Esophagus muscularis mucosa (tissue), 3 donors: Measurements from ENCODE around the gene ENOSF1.

Experiments used
- POLR2A ChIP-seq: fragments of 450-650 bp; IDR thresholded peaks from one replicate; pipeline ENCODE4 v1.6.1; 2017; ENCODE audit warnings: antibody characterized with exemption, moderate library complexity, mild to moderate bottlenecking, low read depth
- TF ChIP-seq, protein P1 (sequence below), 3 experiments: fragments of 200-600 bp in 2 of 3; fragments of 450-650 bp in 1 of 3; sonication (generic) in 2 of 3; IDR thresholded peaks; one replicate each; pipeline ENCODE4 v1.5.1; 2017 to 2019; ENCODE audit warnings: antibody characterized with exemption in 3 of 3, mild to moderate bottlenecking in 2 of 3, moderate library complexity in 1 of 3

DNA sequence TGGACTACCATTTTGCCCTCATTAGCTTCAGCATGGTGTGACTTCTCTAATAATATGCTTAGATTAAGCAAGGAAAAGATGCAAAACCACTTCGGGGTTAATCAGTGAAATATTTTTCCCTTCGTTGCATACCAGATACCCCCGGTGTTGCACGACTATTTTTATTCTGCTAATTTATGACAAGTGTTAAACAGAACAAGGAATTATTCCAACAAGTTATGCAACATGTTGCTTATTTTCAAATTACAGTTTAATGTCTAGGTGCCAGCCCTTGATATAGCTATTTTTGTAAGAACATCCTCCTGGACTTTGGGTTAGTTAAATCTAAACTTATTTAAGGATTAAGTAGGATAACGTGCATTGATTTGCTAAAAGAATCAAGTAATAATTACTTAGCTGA, 38.7 kb downstream of the ENOSF1 start:
- no peak for TF ChIP-seq POLR2A
- TF ChIP-seq, protein P1, sequence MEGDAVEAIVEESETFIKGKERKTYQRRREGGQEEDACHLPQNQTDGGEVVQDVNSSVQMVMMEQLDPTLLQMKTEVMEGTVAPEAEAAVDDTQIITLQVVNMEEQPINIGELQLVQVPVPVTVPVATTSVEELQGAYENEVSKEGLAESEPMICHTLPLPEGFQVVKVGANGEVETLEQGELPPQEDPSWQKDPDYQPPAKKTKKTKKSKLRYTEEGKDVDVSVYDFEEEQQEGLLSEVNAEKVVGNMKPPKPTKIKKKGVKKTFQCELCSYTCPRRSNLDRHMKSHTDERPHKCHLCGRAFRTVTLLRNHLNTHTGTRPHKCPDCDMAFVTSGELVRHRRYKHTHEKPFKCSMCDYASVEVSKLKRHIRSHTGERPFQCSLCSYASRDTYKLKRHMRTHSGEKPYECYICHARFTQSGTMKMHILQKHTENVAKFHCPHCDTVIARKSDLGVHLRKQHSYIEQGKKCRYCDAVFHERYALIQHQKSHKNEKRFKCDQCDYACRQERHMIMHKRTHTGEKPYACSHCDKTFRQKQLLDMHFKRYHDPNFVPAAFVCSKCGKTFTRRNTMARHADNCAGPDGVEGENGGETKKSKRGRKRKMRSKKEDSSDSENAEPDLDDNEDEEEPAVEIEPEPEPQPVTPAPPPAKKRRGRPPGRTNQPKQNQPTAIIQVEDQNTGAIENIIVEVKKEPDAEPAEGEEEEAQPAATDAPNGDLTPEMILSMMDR (IDR thresholded peaks at IDR 0.05): no peak
